ENCODE results near the gene NTRK2.

GRCh38 chr9:84937581-84937980, 268.1 kb downstream of the NTRK2 start:
- TF ChIP-seq ETV6 (conservative IDR thresholded peaks at IDR 0.05 in 1 of 2, IDR thresholded peaks at IDR 0.05 in 1 of 2; ENCODE audit: borderline replicate concordance in 1 of 2, low read depth in 1 of 2) (no peak), CTCF (IDR thresholded peaks at IDR 0.05 in 2 of 3, conservative IDR thresholded peaks at IDR 0.05 in 1 of 3; ENCODE audit: control insufficient read depth in 2 of 3, extremely low read depth in 1 of 3, insufficient read depth in 1 of 3, low read depth in 3 of 3, low read length in 3 of 3) (no peak), ZNF207 (IDR thresholded peaks at IDR 0.05; ENCODE audit: borderline replicate concordance) (no peak), PRDM15 (CRISPR knock-in tag; IDR thresholded peaks at IDR 0.05) (no peak), POLR2A (IDR thresholded peaks at IDR 0.05; ENCODE audit: low read depth, low read length) (no peak), NRF1 (conservative IDR thresholded peaks at IDR 0.05; ENCODE audit: low read depth, low read length) (no peak), ZNF274 (IDR thresholded peaks at IDR 0.05; ENCODE audit: insufficient read depth, insufficient read length) (no peak), PAX8 (IDR thresholded peaks at IDR 0.05) (no peak), CEBPB (IDR thresholded peaks at IDR 0.05; ENCODE audit: borderline replicate concordance in 1 of 2, low read depth in 2 of 2, low read length in 2 of 2) (no peak), RFX5 (IDR thresholded peaks at IDR 0.05; ENCODE audit: low read depth, low read length) (no peak), RCOR1 (conservative IDR thresholded peaks at IDR 0.05; ENCODE audit: low read depth, low read length) (no peak), RAD21 (IDR thresholded peaks at IDR 0.05; ENCODE audit: insufficient read depth, low read depth, low read length) (no peak)
